IPS-18a (cell line): ENCODE results near the gene S100A4.

Source experiments
- H3K27ac ChIP-seq: one replicate; pipeline ENCODE4 v1.5.1; 2013; ENCODE audit warnings: low read length
- H3K27me3 ChIP-seq: one replicate; pipeline ENCODE4 v1.6.1; 2013; ENCODE audit warnings: mild to moderate bottlenecking, low read length; ENCODE audit not compliant: control insufficient read depth, insufficient read depth
- H3K36me3 ChIP-seq: one replicate; pipeline ENCODE4 v1.6.1; 2013; ENCODE audit warnings: low read depth, low read length; ENCODE audit not compliant: control insufficient read depth
- H3K4me1 ChIP-seq: one replicate; pipeline ENCODE4 v1.6.1; 2013; ENCODE audit warnings: low read depth, low read length; ENCODE audit not compliant: control insufficient read depth
- H3K4me3 ChIP-seq: one replicate; pipeline ENCODE4 v1.5.1; 2013; ENCODE audit warnings: low read length
- H3K9ac ChIP-seq: one replicate; pipeline ENCODE4 v1.6.1; 2013; ENCODE audit warnings: mild to moderate bottlenecking, low read length, moderate library complexity
- H3K9me3 ChIP-seq: one replicate; pipeline ENCODE4 v1.6.1; 2013; ENCODE audit warnings: low read depth, low read length; ENCODE audit not compliant: control insufficient read depth

The S100A4 gene

GRCh38 chr1:153553830-153554541 lies 8.4 kb upstream of the S100A4 start:
- H3K27ac ChIP-seq: no peak overlapping the region
- H3K9me3 ChIP-seq: no peaks in the 10 kb centered on the region
- H3K4me1 ChIP-seq: peaks cover 5% of the 10 kb centered on the region
- H3K4me3 ChIP-seq: no peak overlapping the region
- no peaks in the 10 kb centered on the region for H3K36me3 ChIP-seq
- H3K9ac ChIP-seq: no peak overlapping the region
- H3K27me3 ChIP-seq: no peaks in the 10 kb centered on the region

GRCh38 chr1:153553096-153553495 lies 7.5 kb upstream of the S100A4 start:
- H3K36me3 ChIP-seq: no peaks in the 10 kb centered on the region
- H3K4me1 ChIP-seq: peaks cover 5% of the 10 kb centered on the region
- no peaks in the 10 kb centered on the region for H3K27me3 ChIP-seq
- no peak overlapping the region for H3K27ac ChIP-seq
- H3K9ac ChIP-seq: no peak overlapping the region
- no peak overlapping the region for H3K4me3 ChIP-seq
- H3K9me3 ChIP-seq: no peaks in the 10 kb centered on the region

- Histone ChIP-seq H3K9me3 (no peaks in the 10 kb centered on the region), H3K9ac (no peak overlapping the region), H3K27me3 (no peaks in the 10 kb centered on the region), H3K27ac (no peak overlapping the region), H3K4me1 (peaks cover 5% of the 10 kb centered on the region), H3K36me3 (no peaks in the 10 kb centered on the region), H3K4me3 (no peak overlapping the region)
Observed at GRCh38 chr1:153552335-153552734, 6.7 kb upstream of the S100A4 start.

- no peaks in the 10 kb centered on the region for H3K9me3 ChIP-seq
- H3K27ac ChIP-seq: no peak overlapping the region
- no peak overlapping the region for H3K9ac ChIP-seq
- H3K4me1 ChIP-seq: peaks cover 5% of the 10 kb centered on the region
- H3K36me3 ChIP-seq: no peaks in the 10 kb centered on the region
- H3K4me3 ChIP-seq: no peak overlapping the region
- no peaks in the 10 kb centered on the region for H3K27me3 ChIP-seq
Observed at GRCh38 chr1:153550827-153551500, 5.4 kb upstream of the S100A4 start.

- Histone ChIP-seq H3K9ac (no peak overlapping the region), H3K36me3 (no peaks in the 10 kb centered on the region), H3K4me3 (no peak overlapping the region), H3K27ac (no peak overlapping the region), H3K27me3 (no peaks in the 10 kb centered on the region), H3K9me3 (no peaks in the 10 kb centered on the region), H3K4me1 (peaks cover 10% of the 10 kb centered on the region)
Observed at GRCh38 chr1:153550398-153550758, 4.8 kb upstream of the S100A4 start.

GRCh38 chr1:153549741-153550397 lies 4.3 kb upstream of the S100A4 start:
- Histone ChIP-seq H3K4me1 (peaks cover 15% of the 10 kb centered on the region), H3K27ac (no peak overlapping the region), H3K4me3 (no peak overlapping the region), H3K9me3 (no peaks in the 10 kb centered on the region), H3K36me3 (no peaks in the 10 kb centered on the region), H3K9ac (no peak overlapping the region), H3K27me3 (no peaks in the 10 kb centered on the region)

GRCh38 chr1:153548722-153549688 lies 3.4 kb upstream of the S100A4 start, which contains the start of gene S100A3:
Gene S100A3 (minus strand): TSS chr1:153549258. CDS start chr1:153548485, 773 bp downstream.
- Histone ChIP-seq H3K27me3 (no peaks in the 10 kb centered on the region), H3K9ac (no peak within 1 kb of the TSS), H3K27ac (no peak within 1 kb of the TSS), H3K4me3 (no peak within 1 kb of the TSS), H3K36me3 (no peaks in the 10 kb centered on the region), H3K4me1 (peaks cover 21% of the 10 kb centered on the region), H3K9me3 (no peaks in the 10 kb centered on the region)

GRCh38 chr1:153547560-153548551 lies 2.2 kb upstream of the S100A4 start:
- Histone ChIP-seq H3K27ac (no peak overlapping the region), H3K4me1 (peaks cover 21% of the 10 kb centered on the region)

GRCh38 chr1:153546796-153547559 lies 1.4 kb upstream of the S100A4 start:
- Histone ChIP-seq H3K9ac (no peak overlapping the region), H3K4me1 (peaks cover 21% of the 10 kb centered on the region), H3K27ac (no peak overlapping the region), H3K27me3 (no peaks in the 10 kb centered on the region), H3K9me3 (no peaks in the 10 kb centered on the region), H3K36me3 (no peaks in the 10 kb centered on the region), H3K4me3 (no peak overlapping the region)

More at GRCh38 chr1:153547560-153548551, 2.2 kb upstream of the S100A4 start:
- Histone ChIP-seq H3K27me3 (no peaks in the 10 kb centered on the region), H3K4me3 (no peak overlapping the region), H3K9ac (no peak overlapping the region), H3K36me3 (no peaks in the 10 kb centered on the region), H3K9me3 (no peaks in the 10 kb centered on the region)

- H3K27me3 ChIP-seq: no peaks in the 10 kb centered on the region
- H3K4me1 ChIP-seq: peaks cover 21% of the 10 kb centered on the region
- no peak overlapping the region for H3K9ac ChIP-seq
- no peaks in the 10 kb centered on the region for H3K9me3 ChIP-seq
- no peak overlapping the region for H3K4me3 ChIP-seq
- no peaks in the 10 kb centered on the region for H3K36me3 ChIP-seq
- no peak overlapping the region for H3K27ac ChIP-seq
Observed at GRCh38 chr1:153546371-153546770, 765 bp upstream of the S100A4 start.
